ENCODE measurements around the gene IP6K1. TPM values are rescaled to one million over a fixed set of nuclear protein-coding genes. Genes with fewer than 3 reads are reported as not detected.

IP6K1 gene
- total RNA-seq, 8 experiments from 2014 or later = 25.2 to 43.5 (median 29.7) TPM

- ATAC-seq (replicated peaks in 6 of 8) = no peak
- no peak overlapping the region for H3K27ac ChIP-seq
- 80 to 100% methylated on average over 1 of the region's 14 CpGs; no CpG with 5 or more reads in 8 of the 10 experiments for WGBS, 10 experiments
These were observed 69.0 kb downstream of the IP6K1 start for GRCh38 chr3:49717211-49717958.

GRCh38 chr3:49716691-49717210 lies 69.6 kb downstream of the IP6K1 start:
- Histone ChIP-seq H3K4me3 (no peak overlapping the region), H3K4me1 (replicated peaks in 1 of 2) (peaks cover 9 to 12% of the 10 kb centered on the region in 2 donors), H3K27ac (no peak overlapping the region)
- no peak for ATAC-seq (replicated peaks in 6 of 8)
- in situ Hi-C loops (cut with MboI; ENCODE audit: low pct_unique_long_range_greater_than_20kb in 2 of 9, low sequenced_read_pairs in 9 of 9, unreplicated experiment in 9 of 9) = no loop called here
- WGBS, 10 experiments = 65 to 100% (median 83%) methylated on average over 2 of the region's 16 CpGs; no CpG with 5 or more reads in 7 of the 10 experiments

More at GRCh38 chr3:49717211-49717958, 69.0 kb downstream of the IP6K1 start:
- in situ Hi-C loops (cut with MboI; ENCODE audit: low pct_unique_long_range_greater_than_20kb in 2 of 9, low sequenced_read_pairs in 9 of 9, unreplicated experiment in 9 of 9) = no loop called here
- Histone ChIP-seq H3K4me1 (replicated peaks in 1 of 2) (peaks cover 9 to 12% of the 10 kb centered on the region in 2 donors), H3K4me3 (no peak overlapping the region)

- H3K27ac ChIP-seq = no peak overlapping the region
- in situ Hi-C loops (cut with MboI; ENCODE audit: low pct_unique_long_range_greater_than_20kb in 2 of 9, low sequenced_read_pairs in 9 of 9, unreplicated experiment in 9 of 9) = no loop called here
- no peak overlapping the region for H3K4me3 ChIP-seq
- peaks cover 9 to 12% of the 10 kb centered on the region in 2 donors for H3K4me1 ChIP-seq (replicated peaks in 1 of 2)
- ATAC-seq (replicated peaks in 6 of 8) = no peak
- WGBS, 10 experiments = 90 to 100% (median 92%) methylated on average over 2 of the region's 7 CpGs; no CpG with 5 or more reads in 7 of the 10 experiments
These were observed 70.2 kb downstream of the IP6K1 start for GRCh38 chr3:49716169-49716568.

- ATAC-seq (replicated peaks in 6 of 8) = no peak
- Histone ChIP-seq H3K4me3 (no peak overlapping the region), H3K27ac (no peak overlapping the region), H3K4me1 (replicated peaks in 1 of 2) (peaks cover 9 to 12% of the 10 kb centered on the region in 2 donors)
- in situ Hi-C loops (cut with MboI; ENCODE audit: low pct_unique_long_range_greater_than_20kb in 2 of 9, low sequenced_read_pairs in 9 of 9, unreplicated experiment in 9 of 9) = no loop called here
- 89 to 100% (median 93%) methylated on average over 1 to 8 of the region's 13 CpGs; no CpG with 5 or more reads in 5 of the 10 experiments for WGBS, 10 experiments
These were observed 70.7 kb downstream of the IP6K1 start for GRCh38 chr3:49715611-49716121.

- H3K27ac ChIP-seq = no peak overlapping the region
- in situ Hi-C loops (cut with MboI; ENCODE audit: low pct_unique_long_range_greater_than_20kb in 2 of 9, low sequenced_read_pairs in 9 of 9, unreplicated experiment in 9 of 9) = no loop called here
- H3K4me1 ChIP-seq (replicated peaks in 1 of 2) = peaks cover 7 to 9% of the 10 kb centered on the region in 2 donors
- ATAC-seq (replicated peaks in 6 of 8) = no peak
- WGBS, 10 experiments = 83 to 100% (median 92%) methylated on average over 1 to 8 of the region's 13 CpGs; no CpG with 5 or more reads in 6 of the 10 experiments
- H3K4me3 ChIP-seq = no peak overlapping the region
These were observed 71.4 kb downstream of the IP6K1 start for GRCh38 chr3:49714728-49715550.

- Histone ChIP-seq H3K27ac (no peak overlapping the region), H3K4me3 (no peak overlapping the region), H3K4me1 (replicated peaks in 1 of 2) (peaks cover 1% of the 10 kb centered on the region in 2 donors)
- 60 to 85% methylated on average over 1 to 8 of the region's 25 CpGs; no CpG with 5 or more reads in 8 of the 10 experiments for WGBS, 10 experiments
- peak in 1 of 8 experiments; percentile 2 for ATAC-seq (replicated peaks in 6 of 8)
- in situ Hi-C loops (cut with MboI; ENCODE audit: low pct_unique_long_range_greater_than_20kb in 2 of 9, low sequenced_read_pairs in 9 of 9, unreplicated experiment in 9 of 9) = no loop called here
These were observed 72.8 kb downstream of the IP6K1 start for GRCh38 chr3:49713336-49714105.

- in situ Hi-C loops (cut with MboI; ENCODE audit: low pct_unique_long_range_greater_than_20kb in 2 of 9, low sequenced_read_pairs in 9 of 9, unreplicated experiment in 9 of 9) = no loop called here
- no peak for ATAC-seq (replicated peaks in 6 of 8)
- no peaks in the 10 kb centered on the region for H3K4me1 ChIP-seq (replicated peaks in 1 of 2)
- 48 to 100% (median 71%) methylated on average over 1 to 2 of the region's 7 CpGs; no CpG with 5 or more reads in 4 of the 10 experiments for WGBS, 10 experiments
- no peak overlapping the region for H3K27ac ChIP-seq
- H3K4me3 ChIP-seq = no peak overlapping the region
These were observed 73.6 kb downstream of the IP6K1 start for GRCh38 chr3:49712631-49713317.

GRCh38 chr3:49712166-49712565 lies 74.2 kb downstream of the IP6K1 start:
- WGBS, 10 experiments = 87 to 94% (median 91%) methylated on average over 1 to 7 of the region's 11 CpGs; no CpG with 5 or more reads in 4 of the 10 experiments
- no peak for ATAC-seq (replicated peaks in 6 of 8)
- Histone ChIP-seq H3K4me3 (no peak overlapping the region), H3K27ac (no peak overlapping the region), H3K4me1 (replicated peaks in 1 of 2) (no peaks in the 10 kb centered on the region)
- in situ Hi-C loops (cut with MboI; ENCODE audit: low pct_unique_long_range_greater_than_20kb in 2 of 9, low sequenced_read_pairs in 9 of 9, unreplicated experiment in 9 of 9) = no loop called here

GRCh38 chr3:49711489-49711888 lies 74.9 kb downstream of the IP6K1 start:
- H3K4me3 ChIP-seq = no peak overlapping the region
- no peaks in the 10 kb centered on the region for H3K4me1 ChIP-seq (replicated peaks in 1 of 2)
- in situ Hi-C loops (cut with MboI; ENCODE audit: low pct_unique_long_range_greater_than_20kb in 2 of 9, low sequenced_read_pairs in 9 of 9, unreplicated experiment in 9 of 9) = no loop called here
- WGBS, 10 experiments = 80 to 100% (median 100%) methylated on average over 1 to 3 of the region's 5 CpGs; no CpG with 5 or more reads in 4 of the 10 experiments
- no peak for ATAC-seq (replicated peaks in 6 of 8)
- no peak overlapping the region for H3K27ac ChIP-seq

GRCh38 chr3:49709852-49710251 lies 76.5 kb downstream of the IP6K1 start:
- Histone ChIP-seq H3K4me1 (replicated peaks in 1 of 2) (no peaks in the 10 kb centered on the region), H3K27ac (no peak overlapping the region), H3K4me3 (no peak overlapping the region)
- WGBS, 10 experiments = 87 to 100% (median 93%) methylated on average over 2 to 6 of the region's 8 CpGs; no CpG with 5 or more reads in 3 of the 10 experiments
- in situ Hi-C loops (cut with MboI; ENCODE audit: low pct_unique_long_range_greater_than_20kb in 2 of 9, low sequenced_read_pairs in 9 of 9, unreplicated experiment in 9 of 9) = no loop called here
- no peak for ATAC-seq (replicated peaks in 6 of 8)

- in situ Hi-C loops (cut with MboI; ENCODE audit: low pct_unique_long_range_greater_than_20kb in 2 of 9, low sequenced_read_pairs in 9 of 9, unreplicated experiment in 9 of 9) = no loop called here
- Histone ChIP-seq H3K4me1 (replicated peaks in 1 of 2) (no peaks in the 10 kb centered on the region), H3K27ac (no peak overlapping the region), H3K4me3 (no peak overlapping the region)
- peak in 2 of 8 experiments; percentile 18 to 26 for ATAC-seq (replicated peaks in 6 of 8)
- WGBS, 10 experiments = 0 to 60% methylated on average over 1 of the region's 4 CpGs; no CpG with 5 or more reads in 8 of the 10 experiments
These were observed 79.2 kb downstream of the IP6K1 start for GRCh38 chr3:49707113-49707480.

Data from motor neuron (in vitro differentiated cells).